Measurements from ENCODE around the gene FRAS1. TPM values are rescaled to one million over a fixed set of nuclear protein-coding genes. Genes with fewer than 3 reads are reported as not detected.
"Not testable (repeated sequence)": the region's sequence is repeated elsewhere in the genome, so short reads cannot be mapped to it uniquely, and the experiment has no call there.

FRAS1 gene
- total RNA-seq, 4 donors from 2014 or later = 3.1 to 11.4 (median 6.7) TPM

DNA sequence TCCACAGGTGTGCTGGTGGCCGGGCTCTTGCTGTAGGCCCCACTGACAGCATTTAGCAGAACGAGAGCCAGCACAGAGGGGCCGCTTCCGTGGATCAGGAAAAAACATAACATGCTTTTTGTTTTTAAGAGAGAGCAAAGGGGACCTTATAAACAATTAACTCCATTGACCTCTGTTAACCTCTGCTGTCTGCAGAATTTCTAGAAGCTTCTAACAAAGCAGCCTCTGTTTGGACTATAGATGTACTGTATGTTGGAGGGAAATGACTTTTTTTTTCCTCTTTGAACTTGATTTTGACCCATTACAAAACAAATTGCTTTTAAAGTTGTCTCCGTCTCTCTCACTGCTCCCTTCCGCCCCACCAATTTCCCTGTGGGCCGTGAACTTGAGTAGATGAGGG lies 210.7 kb downstream of the FRAS1 start:
- 72 to 87% methylated on average over 7 of the region's 7 CpGs for WGBS, 2 donors
- Histone ChIP-seq H3K4me1 (no peaks in the 10 kb centered on the region), H3K36me3 (no peaks in the 10 kb centered on the region), H3K27ac (no peak overlapping the region), H3K9me3 (peaks cover 0 to 6% (median 5%) of the 10 kb centered on the region in 3 donors), H3K27me3 (no peaks in the 10 kb centered on the region), H3K4me3 (no peak overlapping the region)
- TF ChIP-seq CTCF (IDR thresholded peaks at IDR 0.05) = no peak
- no peak for TF ChIP-seq POLR2A (IDR thresholded peaks at IDR 0.05)
- intact Hi-C loops (cut with DNase I) = no loop called here
- no peak for DNase-seq

GRCh38 chr4:78268597-78268996 lies 211.5 kb downstream of the FRAS1 start:
- Histone ChIP-seq H3K4me1 (no peaks in the 10 kb centered on the region), H3K36me3 (no peaks in the 10 kb centered on the region), H3K27ac (no peak overlapping the region), H3K27me3 (no peaks in the 10 kb centered on the region), H3K4me3 (no peak overlapping the region), H3K9me3 (peaks cover 0 to 6% (median 5%) of the 10 kb centered on the region in 3 donors)
- DNase-seq = no peak
- intact Hi-C loops (cut with DNase I) = no loop called here
- TF ChIP-seq POLR2A (IDR thresholded peaks at IDR 0.05) = no peak
- TF ChIP-seq CTCF (IDR thresholded peaks at IDR 0.05) = no peak
- WGBS, 2 donors = 84 to 97% methylated on average over 2 of the region's 2 CpGs

DNA sequence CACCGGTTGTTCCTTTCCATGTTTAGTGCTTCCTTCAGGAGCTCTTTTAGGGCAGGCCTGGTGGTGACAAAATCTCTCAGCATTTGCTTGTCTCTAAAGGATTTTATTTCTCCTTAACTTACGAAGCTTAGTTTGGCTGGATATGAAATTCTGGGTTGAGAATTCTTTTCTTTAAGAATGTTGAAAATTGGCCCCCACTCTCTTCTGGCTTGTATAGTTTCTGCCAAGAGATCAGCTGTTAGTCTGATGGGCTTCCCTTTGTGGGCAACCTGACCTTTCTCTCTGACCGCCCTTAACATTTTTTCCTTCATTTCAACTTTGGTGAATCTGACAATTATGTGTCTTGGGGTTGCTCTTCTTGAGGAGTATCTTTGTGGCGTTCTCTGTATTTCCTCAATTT lies 218.3 kb downstream of the FRAS1 start:
- H3K4me3 ChIP-seq; intact Hi-C loops (cut with DNase I); H3K9me3 ChIP-seq; H3K36me3 ChIP-seq; H3K4me1 ChIP-seq; H3K27ac ChIP-seq; H3K27me3 ChIP-seq; DNase-seq: not testable (repeated sequence)
- WGBS, 2 donors = 76 to 90% methylated on average over 4 of the region's 4 CpGs

DNA sequence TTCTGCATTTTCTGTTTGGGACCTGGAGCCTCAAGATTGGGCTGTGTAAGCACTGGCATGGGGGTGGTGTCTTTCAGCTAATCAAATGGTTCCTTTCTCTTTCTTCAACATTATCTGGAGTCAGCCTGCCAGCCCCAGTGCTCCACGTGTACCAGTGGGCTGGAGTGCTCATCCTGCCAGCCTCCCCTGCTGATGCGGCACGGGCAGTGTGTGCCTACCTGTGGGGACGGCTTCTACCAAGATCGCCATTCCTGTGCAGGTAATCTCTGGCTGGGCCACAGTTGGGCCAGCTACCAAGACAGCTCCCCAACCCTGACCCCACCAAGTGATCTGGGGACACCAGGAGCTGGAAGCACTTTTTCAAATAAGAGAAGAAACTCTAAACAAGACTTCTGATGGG lies 229.2 kb downstream of the FRAS1 start:
- no peak for DNase-seq
- 60 to 100% methylated on average over 1 of the region's 5 CpGs for WGBS, 2 donors
- Histone ChIP-seq H3K27me3 (no peaks in the 10 kb centered on the region), H3K4me3 (no peak overlapping the region), H3K9me3 (no peaks in the 10 kb centered on the region), H3K4me1 (no peaks in the 10 kb centered on the region), H3K27ac (no peak overlapping the region), H3K36me3 (no peaks in the 10 kb centered on the region)
- TF ChIP-seq CTCF (IDR thresholded peaks at IDR 0.05) = no peak
- no peak for TF ChIP-seq POLR2A (IDR thresholded peaks at IDR 0.05)
- intact Hi-C loops (cut with DNase I) = no loop called here

DNA sequence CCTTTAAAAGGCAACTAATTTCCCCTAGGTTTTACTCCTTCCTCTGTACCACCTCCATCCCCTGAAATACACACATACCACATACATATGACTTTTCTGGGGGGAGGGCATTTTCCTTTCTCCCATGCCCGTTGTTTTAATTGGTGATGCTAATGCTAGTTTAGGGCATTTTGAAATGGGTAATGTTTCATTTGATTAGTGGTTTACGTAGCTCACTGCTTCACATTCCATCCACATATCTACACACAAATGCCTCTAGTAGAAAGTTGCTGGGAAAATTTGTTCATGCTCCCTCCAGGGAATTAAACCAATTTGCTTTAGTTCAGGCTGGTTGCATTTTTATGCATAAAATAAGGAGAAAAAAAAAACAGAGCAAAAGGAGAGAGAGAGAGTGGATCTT lies 231.2 kb downstream of the FRAS1 start:
- TF ChIP-seq POLR2A (IDR thresholded peaks at IDR 0.05) = no peak
- no peak for TF ChIP-seq CTCF (IDR thresholded peaks at IDR 0.05)
- DNase-seq = no peak
- Histone ChIP-seq H3K4me3 (no peak overlapping the region), H3K9me3 (no peaks in the 10 kb centered on the region), H3K4me1 (peaks cover 0 to 2% (median 0%) of the 10 kb centered on the region in 3 donors), H3K27ac (no peak overlapping the region), H3K36me3 (no peaks in the 10 kb centered on the region), H3K27me3 (no peaks in the 10 kb centered on the region)
- 56 to 80% methylated on average over 2 of the region's 2 CpGs for WGBS, 2 donors
- intact Hi-C loops (cut with DNase I) = no loop called here

- H3K36me3 ChIP-seq = no peaks in the 10 kb centered on the region
- no peak overlapping the region for H3K4me3 ChIP-seq
- 84 to 88% methylated on average over 3 of the region's 3 CpGs for WGBS, 2 donors
- no peak for TF ChIP-seq CTCF (IDR thresholded peaks at IDR 0.05)
- TF ChIP-seq POLR2A (IDR thresholded peaks at IDR 0.05) = no peak
- no peaks in the 10 kb centered on the region for H3K27me3 ChIP-seq
- no peak for DNase-seq
- H3K4me1 ChIP-seq = peaks cover 0 to 6% (median 0%) of the 10 kb centered on the region in 3 donors
- H3K9me3 ChIP-seq = no peaks in the 10 kb centered on the region
- intact Hi-C loops (cut with DNase I) = no loop called here
- H3K27ac ChIP-seq = no peak overlapping the region
Measured at GRCh38 chr4:78291277-78291676, 234.2 kb downstream of the FRAS1 start.
